IPS-15b (cell line): Measurements from ENCODE around the gene PLEK2.
"Not testable (repeated sequence)": the region's sequence is repeated elsewhere in the genome, so short reads cannot be mapped to it uniquely, and the experiment has no call there.

Experiments
- H3K27me3 ChIP-seq: one replicate; pipeline ENCODE4 v1.6.1; 2013; ENCODE audit warnings: low read length; ENCODE audit not compliant: control insufficient read depth, insufficient read depth
- H3K36me3 ChIP-seq: one replicate; pipeline ENCODE4 v1.6.1; 2013; ENCODE audit warnings: low read length; ENCODE audit not compliant: control insufficient read depth, insufficient read depth
- H3K4me1 ChIP-seq: one replicate; pipeline ENCODE4 v1.6.1; 2013; ENCODE audit warnings: mild to moderate bottlenecking, low read length; ENCODE audit not compliant: control insufficient read depth, insufficient read depth
- H3K4me3 ChIP-seq: one replicate; pipeline ENCODE4 v1.5.1; 2013; ENCODE audit warnings: low read depth, low read length
- H3K9ac ChIP-seq: one replicate; pipeline ENCODE4 v1.6.1; 2013; ENCODE audit warnings: low read depth, mild to moderate bottlenecking, low read length
- H3K9me3 ChIP-seq: one replicate; pipeline ENCODE4 v1.6.1; 2013; ENCODE audit warnings: mild to moderate bottlenecking, low read length; ENCODE audit not compliant: control insufficient read depth, insufficient read depth

PLEK2 gene

DNA sequence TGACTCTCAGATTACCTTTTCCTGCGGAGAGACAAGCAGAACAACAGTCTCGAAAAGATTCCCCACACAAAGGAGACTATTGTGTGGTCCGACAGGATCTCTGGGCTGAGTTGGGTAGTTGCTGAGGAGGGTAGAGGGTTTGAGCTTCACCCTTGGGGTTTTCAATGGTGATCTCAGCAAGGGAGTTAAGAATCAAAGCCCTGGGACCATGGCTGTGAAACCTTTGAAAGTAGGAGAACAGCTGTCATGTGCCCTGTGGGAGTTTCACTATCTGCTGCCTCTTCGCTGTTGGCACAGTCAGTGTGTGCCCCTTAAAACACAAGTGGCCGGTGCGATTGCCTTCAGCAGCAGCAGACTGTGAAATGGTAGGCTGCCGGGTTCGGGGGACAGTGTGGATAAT lies 14.2 kb upstream of the PLEK2 start:
- Histone ChIP-seq H3K36me3 (no peaks in the 10 kb centered on the region), H3K4me3 (no peak overlapping the region), H3K9me3 (no peaks in the 10 kb centered on the region), H3K27me3 (no peaks in the 10 kb centered on the region), H3K4me1 (peaks cover 3% of the 10 kb centered on the region), H3K9ac (no peak overlapping the region)

DNA sequence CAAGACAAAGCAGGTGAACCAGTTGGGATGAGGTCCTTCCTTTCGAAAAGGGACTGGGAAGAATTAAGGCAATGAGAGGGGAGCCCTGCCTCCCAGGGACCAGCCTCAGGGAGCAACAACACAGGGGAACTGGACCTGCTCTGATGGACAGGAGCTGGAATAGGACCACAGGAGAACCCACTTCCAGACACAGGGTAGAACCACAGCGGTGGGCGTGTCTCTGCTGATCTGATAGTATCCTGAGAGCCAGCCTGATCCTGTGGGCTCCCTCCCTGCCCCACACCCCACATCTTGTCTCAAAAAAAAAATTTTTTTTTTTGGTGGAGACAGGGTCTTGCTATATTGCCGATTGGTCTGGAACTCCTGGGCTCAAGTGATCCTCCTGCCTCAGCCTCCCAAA lies 13.6 kb upstream of the PLEK2 start:
- Histone ChIP-seq H3K4me3 (no peak overlapping the region), H3K36me3 (no peaks in the 10 kb centered on the region), H3K4me1 (peaks cover 3% of the 10 kb centered on the region), H3K9me3 (no peaks in the 10 kb centered on the region), H3K9ac (no peak overlapping the region), H3K27me3 (no peaks in the 10 kb centered on the region)

DNA sequence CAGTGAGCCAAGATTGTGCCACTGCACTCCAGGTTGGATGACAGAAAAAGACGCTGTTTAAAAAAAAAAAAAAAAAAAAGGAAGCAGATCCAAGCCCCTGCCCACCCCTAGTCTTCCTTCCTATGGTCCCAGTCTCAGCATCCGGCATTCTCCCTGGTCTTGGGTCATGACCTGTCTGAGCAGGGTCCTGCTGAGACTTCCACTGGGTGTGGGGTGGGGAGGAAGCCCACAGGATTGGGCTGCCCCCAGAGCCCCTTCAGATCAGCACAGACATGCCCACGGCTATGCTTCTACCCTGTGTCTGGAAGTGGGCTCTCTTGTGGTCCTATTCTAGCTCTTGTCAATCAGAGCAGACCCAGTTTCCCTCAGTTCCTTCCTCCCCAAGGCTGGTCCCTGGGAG lies 12.6 kb upstream of the PLEK2 start:
- Histone ChIP-seq H3K9ac (no peak overlapping the region), H3K4me1 (peaks cover 3% of the 10 kb centered on the region), H3K36me3 (no peaks in the 10 kb centered on the region), H3K4me3 (no peak overlapping the region), H3K9me3 (no peaks in the 10 kb centered on the region), H3K27me3 (no peaks in the 10 kb centered on the region)

DNA sequence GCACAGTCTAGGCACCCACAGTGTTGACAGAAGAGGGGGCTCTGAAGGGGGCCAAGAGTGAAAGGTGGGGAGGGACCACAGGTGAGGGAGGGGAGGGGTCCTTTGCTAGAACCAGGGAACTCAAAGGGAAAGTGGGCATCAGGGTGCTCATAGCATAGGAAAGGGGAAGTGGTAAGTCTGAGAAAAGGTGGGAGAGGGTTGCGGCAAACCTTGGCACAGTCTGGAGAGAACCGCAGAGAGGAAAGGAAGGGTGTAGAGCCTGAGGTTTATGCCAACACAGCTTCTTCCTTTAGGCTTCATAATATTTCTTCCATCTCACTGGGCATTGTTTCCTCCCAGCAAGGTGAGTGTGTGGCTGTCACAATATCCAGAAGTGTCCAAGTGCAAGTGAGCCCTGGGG lies 11.5 kb upstream of the PLEK2 start:
- Histone ChIP-seq H3K4me3 (no peak overlapping the region), H3K4me1 (peaks cover 2% of the 10 kb centered on the region), H3K27me3 (no peaks in the 10 kb centered on the region), H3K9ac (no peak overlapping the region), H3K9me3 (no peaks in the 10 kb centered on the region), H3K36me3 (no peaks in the 10 kb centered on the region)

DNA sequence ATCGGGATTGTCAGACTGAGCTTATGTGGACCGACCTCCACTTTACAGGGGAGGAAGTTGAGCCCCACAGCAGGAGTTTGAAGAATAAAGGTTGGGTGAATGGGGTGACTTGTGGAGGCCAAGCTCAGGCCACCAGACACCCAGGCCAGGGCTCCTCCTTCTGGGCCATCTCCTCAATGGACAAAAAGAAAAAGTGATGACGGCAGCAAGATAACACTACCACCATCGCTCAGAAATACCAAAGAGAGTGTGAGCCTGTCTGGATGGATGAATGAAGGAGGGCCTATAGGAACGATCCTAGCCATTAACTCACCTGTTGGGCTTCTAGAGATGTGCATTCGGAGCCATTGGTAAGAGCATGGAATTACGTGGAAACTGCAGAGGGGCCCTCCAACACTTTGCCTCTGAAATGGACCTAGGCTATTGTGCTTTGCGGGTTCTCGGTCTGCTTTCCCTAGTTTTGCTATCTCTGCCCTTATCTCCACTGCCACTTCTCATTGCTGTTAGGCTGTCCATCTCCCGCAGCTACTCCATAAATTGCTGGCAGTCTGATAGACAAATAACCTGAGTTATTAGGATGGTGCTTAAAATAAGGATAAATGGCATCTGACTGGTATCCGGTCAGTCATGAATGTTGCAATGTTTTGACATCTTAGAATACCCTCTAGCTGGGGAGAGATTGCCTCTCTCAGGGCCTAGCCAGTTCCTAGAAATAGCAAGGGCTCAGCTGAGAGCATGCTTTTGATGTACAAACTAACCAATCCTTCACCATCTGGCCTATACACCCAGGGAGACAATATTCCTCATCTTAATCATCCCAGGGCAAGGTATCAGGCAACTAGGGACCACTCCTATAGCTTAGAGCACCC lies 9.6 kb upstream of the PLEK2 start:
- Histone ChIP-seq H3K36me3 (no peaks in the 10 kb centered on the region), H3K4me1 (no peaks in the 10 kb centered on the region), H3K9me3 (no peaks in the 10 kb centered on the region), H3K9ac (no peak overlapping the region), H3K27me3 (no peaks in the 10 kb centered on the region), H3K4me3 (no peak overlapping the region)

DNA sequence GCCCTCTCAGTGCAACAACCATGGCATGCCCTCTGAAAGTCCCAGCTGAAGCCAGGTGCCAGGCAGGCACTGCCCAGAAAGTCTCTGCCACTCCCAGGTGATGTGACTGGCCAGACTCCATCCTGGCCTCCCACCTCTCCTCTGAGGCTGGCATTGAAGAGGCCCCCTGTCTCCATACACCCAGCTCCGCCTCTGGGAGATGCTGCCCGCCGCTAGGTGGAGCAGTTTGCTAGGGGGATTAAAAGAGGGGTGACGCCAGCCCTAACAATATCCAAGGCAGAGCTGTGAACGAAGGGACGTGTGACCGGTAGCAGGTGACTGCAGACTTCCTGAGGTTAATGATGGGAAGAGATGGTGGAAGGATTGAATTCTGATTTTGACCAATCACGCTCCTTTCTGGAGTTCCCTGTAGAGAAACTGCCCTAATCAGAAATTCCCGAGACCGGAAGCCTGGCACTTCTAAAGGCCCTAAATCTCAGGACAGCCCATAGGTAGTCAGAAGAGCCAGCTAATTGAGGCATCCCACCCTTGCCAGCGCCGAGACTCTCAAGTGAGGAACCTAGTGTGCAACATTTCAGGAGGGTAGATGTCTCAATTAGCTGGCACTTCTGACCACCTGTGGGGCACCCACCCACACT lies 8.3 kb upstream of the PLEK2 start:
- H3K27me3 ChIP-seq = no peaks in the 10 kb centered on the region
- no peaks in the 10 kb centered on the region for H3K36me3 ChIP-seq
- H3K4me1 ChIP-seq = no peaks in the 10 kb centered on the region
- no peak overlapping the region for H3K4me3 ChIP-seq
- H3K9me3 ChIP-seq = no peaks in the 10 kb centered on the region
- no peak overlapping the region for H3K9ac ChIP-seq

DNA sequence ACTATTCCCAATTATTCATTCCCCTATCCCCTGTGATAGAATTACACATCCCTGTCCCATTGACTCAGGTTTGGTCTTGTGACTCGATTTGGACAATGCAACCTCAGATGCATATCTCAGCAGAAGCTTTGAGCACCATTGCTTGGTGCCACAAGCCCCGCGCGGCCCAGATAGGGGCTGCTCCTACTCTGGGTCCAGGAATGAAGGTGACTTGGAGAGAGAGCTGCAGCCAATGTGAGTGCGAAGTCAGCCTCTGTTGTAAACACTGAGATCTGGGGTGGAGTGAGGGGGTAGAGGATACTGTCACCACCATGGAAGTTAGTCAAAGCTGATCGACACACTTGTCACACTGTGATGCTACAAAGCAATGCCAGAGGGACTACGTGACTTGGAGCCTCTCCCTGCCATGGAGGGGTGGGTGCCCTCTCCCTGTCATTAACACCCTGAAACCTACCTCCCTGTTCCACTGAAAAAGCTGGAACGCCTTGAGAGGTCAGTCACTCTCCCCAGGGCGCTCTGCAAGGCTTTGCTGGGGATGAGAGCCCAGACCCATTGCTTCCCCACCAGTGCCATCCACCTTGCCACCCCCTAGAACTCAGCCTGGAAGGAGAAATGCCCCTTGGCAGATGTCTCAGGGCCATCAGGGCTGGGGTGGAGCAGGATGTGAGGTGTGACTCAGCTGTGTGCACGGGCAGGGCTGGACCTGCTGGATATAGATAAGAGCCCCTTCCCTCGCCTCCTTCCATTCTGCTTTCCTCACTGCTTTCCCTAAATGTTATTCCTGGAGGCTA lies 6.6 kb upstream of the PLEK2 start:
- no peak overlapping the region for H3K9ac ChIP-seq
- H3K4me3 ChIP-seq = no peak overlapping the region
- peaks cover 2% of the 10 kb centered on the region for H3K27me3 ChIP-seq
- no peaks in the 10 kb centered on the region for H3K4me1 ChIP-seq
- no peaks in the 10 kb centered on the region for H3K9me3 ChIP-seq
- no peaks in the 10 kb centered on the region for H3K36me3 ChIP-seq

DNA sequence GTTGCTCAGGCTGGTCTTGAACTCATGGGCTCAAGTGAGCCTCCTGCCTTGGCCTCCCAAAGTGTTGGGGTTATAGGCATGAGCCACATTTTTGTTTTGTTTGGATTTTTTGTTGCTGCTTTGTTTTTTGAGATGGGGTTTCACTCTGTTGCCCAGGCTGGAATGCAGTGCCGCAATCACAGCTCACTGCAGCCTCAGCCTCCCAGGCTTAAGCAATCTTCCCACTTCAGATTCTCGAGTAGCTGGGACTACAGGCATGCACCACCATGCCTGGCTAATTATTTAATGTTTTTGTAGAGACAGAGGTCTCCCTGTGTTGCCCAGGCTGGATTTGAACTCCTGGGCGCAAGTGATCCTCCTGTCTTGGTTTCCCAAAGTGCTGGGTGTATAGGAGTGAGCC lies 5.7 kb upstream of the PLEK2 start:
- no peak overlapping the region for H3K4me3 ChIP-seq
- H3K9me3 ChIP-seq = no peaks in the 10 kb centered on the region
- no peaks in the 10 kb centered on the region for H3K36me3 ChIP-seq
- H3K27me3 ChIP-seq = peaks cover 8% of the 10 kb centered on the region
- H3K4me1 ChIP-seq = no peaks in the 10 kb centered on the region
- H3K9ac ChIP-seq = no peak overlapping the region

DNA sequence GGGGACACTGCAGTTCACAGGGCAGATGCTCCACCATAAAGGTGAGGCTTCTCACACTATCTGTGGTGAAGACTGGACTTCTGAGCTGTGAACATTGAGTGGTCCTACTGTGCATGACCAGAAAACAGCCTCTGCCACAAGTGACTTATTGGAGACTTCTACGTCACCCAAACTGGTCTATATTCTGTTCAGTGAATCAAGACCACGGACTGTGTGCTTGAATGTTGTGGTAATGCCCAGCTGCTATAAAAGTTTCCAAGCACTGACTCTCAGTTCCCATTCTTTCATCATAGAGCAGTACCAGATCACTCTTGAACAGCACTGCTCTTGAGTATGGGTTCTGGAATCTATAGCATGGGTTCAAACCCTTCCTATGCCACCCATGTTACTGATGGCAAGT lies 4.8 kb upstream of the PLEK2 start:
- H3K4me1 ChIP-seq = no peaks in the 10 kb centered on the region
- H3K9ac ChIP-seq = no peak overlapping the region
- H3K9me3 ChIP-seq = no peaks in the 10 kb centered on the region
- no peak overlapping the region for H3K4me3 ChIP-seq
- peaks cover 16% of the 10 kb centered on the region for H3K27me3 ChIP-seq
- H3K36me3 ChIP-seq = no peaks in the 10 kb centered on the region

DNA sequence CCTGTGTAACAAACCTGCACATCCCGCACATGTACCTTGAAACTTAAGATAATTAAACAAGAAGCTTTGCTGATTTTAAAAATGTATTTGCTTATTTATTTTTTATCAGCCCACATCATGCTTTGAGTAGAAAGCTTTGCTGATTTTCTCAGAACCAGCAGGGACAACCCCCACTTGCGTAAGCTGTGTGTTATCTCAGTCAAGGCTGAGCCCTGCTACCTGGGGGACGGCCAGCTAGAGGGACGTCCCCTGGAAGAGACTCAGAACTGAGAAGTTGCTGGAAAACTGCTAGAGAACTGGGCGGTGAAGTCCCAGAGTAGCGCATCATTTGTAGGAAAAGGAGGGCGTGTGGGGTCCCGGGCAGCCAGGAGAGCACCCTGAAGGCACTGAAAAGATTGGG lies 4.1 kb upstream of the PLEK2 start:
- Histone ChIP-seq H3K36me3 (no peaks in the 10 kb centered on the region), H3K4me1 (no peaks in the 10 kb centered on the region)

DNA sequence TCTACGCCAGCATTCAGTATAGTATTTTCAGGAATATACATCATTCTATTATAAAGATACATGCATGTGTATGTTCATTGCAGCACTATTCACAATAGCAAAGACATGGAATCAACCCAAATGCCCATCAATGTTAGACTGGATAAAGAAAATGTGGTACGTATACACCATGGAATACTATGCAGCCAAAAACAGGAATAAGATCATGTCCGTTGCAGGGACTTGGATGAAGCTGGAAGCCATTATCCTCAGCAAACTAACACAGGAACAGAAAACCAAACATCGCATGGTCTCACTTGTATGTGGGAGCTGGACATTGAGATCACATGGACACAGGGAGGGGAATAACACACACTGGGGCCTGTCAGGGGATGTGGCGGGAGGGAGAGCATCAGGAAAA lies 3.6 kb upstream of the PLEK2 start:
- H3K36me3 ChIP-seq, H3K4me1 ChIP-seq, H3K9me3 ChIP-seq, H3K4me3 ChIP-seq, H3K9ac ChIP-seq: not testable (repeated sequence)
- peaks cover 28% of the 10 kb centered on the region for H3K27me3 ChIP-seq

More for the DNA sequence above, 4.1 kb upstream of the PLEK2 start:
- H3K4me3 ChIP-seq = no peak overlapping the region
- H3K9me3 ChIP-seq = no peaks in the 10 kb centered on the region
- no peak overlapping the region for H3K9ac ChIP-seq
- H3K27me3 ChIP-seq = peaks cover 24% of the 10 kb centered on the region
